Subcutaneous abdominal adipose tissue (tissue), 5 donors: Measurements from ENCODE around the gene AKAP7.

Experiments
- H3K27ac ChIP-seq: one replicate; pipeline ENCODE4 v1.7.0; 2013; ENCODE audit warnings: low read depth, mild to moderate bottlenecking, inconsistent platforms, low read length, moderate library complexity
- H3K27me3 ChIP-seq, 5 donors: one replicate each; pipeline ENCODE4 v1.7.0; 2013; ENCODE audit warnings: low read length in 5 of 5, inconsistent platforms in 1 of 5; ENCODE audit not compliant: control insufficient read depth in 5 of 5, insufficient read depth in 4 of 5
- H3K36me3 ChIP-seq, 5 donors: one replicate each; pipeline ENCODE4 v1.7.0; 2013; ENCODE audit warnings: low read length in 5 of 5; ENCODE audit not compliant: control insufficient read depth in 5 of 5, insufficient read depth in 5 of 5
- H3K4me1 ChIP-seq, 5 donors: one replicate each; pipeline ENCODE4 v1.7.0; 2013; ENCODE audit warnings: low read length in 5 of 5, mild to moderate bottlenecking in 3 of 5, moderate library complexity in 1 of 5; ENCODE audit not compliant: control insufficient read depth in 5 of 5, insufficient read depth in 5 of 5
- H3K4me3 ChIP-seq, 5 donors: one replicate each; pipeline ENCODE4 v1.7.0; 2013; ENCODE audit warnings: low read length in 5 of 5, low read depth in 1 of 5
- H3K9ac ChIP-seq, 5 donors: one replicate each; pipeline ENCODE4 v1.7.0; 2013; ENCODE audit warnings: low read length in 5 of 5, mild to moderate bottlenecking in 4 of 5, moderate library complexity in 3 of 5
- H3K9me3 ChIP-seq, 5 donors: one replicate each; pipeline ENCODE4 v1.7.0; 2013; ENCODE audit warnings: low read length in 5 of 5; ENCODE audit not compliant: control insufficient read depth in 5 of 5
- donor health status: healthy.
- donor health status: healthy.
- donor health status: healthy.
- donor health status: healthy.
- donor health status: healthy.

Gene AKAP7

GRCh38 chr6:131281471-131282270 is 146.4 kb downstream of the AKAP7 start:
- peak overlapping the region; percentile 42 for H3K27ac ChIP-seq
- no peaks in the 10 kb centered on the region for H3K27me3 ChIP-seq
- H3K4me3 ChIP-seq: peak overlapping the region; percentile 25 to 65 (median 45)
- no peaks in the 10 kb centered on the region for H3K9me3 ChIP-seq
- peak overlapping the region in 2 of 5 donors; percentile 17 to 22 for H3K9ac ChIP-seq
- peaks cover 0 to 8% (median 0%) of the 10 kb centered on the region in 5 donors for H3K36me3 ChIP-seq
- peaks cover 0 to 17% (median 12%) of the 10 kb centered on the region in 5 donors for H3K4me1 ChIP-seq

DNA sequence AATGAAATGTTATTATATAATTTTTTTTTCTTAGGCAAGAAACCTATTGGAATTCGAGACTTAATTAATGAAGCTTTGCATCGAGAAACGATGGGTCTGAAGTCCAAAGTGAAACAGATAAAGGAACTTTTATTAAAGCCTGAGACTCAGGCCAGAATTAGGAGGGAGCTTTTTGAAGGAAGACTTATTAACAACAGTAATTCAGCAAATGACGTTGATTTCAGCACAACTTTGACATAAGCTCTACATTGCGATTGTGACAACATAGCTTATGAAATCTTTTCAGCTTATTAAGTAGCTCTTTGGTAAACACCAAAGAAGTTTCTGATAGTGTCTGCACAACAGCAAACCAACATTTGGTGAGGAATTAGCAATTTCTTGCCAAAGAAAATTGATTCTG is 147.1 kb downstream of the AKAP7 start:
- peaks cover 0 to 17% (median 12%) of the 10 kb centered on the region in 5 donors for H3K4me1 ChIP-seq
- H3K4me3 ChIP-seq: no peak overlapping the region
- peaks cover 0 to 8% (median 0%) of the 10 kb centered on the region in 5 donors for H3K36me3 ChIP-seq
- no peak overlapping the region for H3K9ac ChIP-seq
- H3K9me3 ChIP-seq: no peaks in the 10 kb centered on the region
- H3K27ac ChIP-seq: no peak overlapping the region
- H3K27me3 ChIP-seq: no peaks in the 10 kb centered on the region

DNA sequence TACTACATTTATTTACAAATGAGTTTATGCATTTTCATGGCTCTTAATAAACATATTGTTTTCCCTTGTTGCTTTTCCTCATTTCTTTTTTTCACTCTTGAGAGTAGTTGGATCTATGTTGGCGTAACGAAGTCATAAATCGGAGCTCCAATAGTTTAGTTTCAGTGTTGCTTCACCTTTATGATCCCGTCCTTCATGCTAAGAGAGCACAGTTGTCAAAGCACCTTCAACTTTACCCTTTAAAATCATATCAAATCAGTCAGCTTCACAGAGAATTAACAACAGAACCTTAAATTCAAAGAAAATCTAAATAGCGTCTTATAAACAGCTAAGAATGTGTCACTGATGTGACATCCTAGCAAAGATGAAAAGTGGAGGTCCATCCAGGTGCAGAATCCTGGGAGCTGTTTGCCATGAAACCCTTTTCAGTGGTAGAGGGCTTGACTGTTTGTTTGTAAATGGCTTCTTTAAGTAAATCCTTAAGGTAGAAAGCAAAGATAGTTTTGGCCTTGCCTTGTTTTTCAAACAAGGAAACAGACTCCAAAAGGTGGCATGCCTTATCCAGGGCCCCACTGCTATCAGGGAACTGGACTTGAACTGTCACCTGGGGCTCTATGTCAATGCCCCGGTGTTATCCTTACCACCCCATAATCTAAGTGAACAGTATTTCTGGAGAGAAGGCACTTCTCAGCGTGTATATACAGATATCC is 148.4 kb downstream of the AKAP7 start:
- H3K36me3 ChIP-seq: peaks cover 0 to 8% (median 0%) of the 10 kb centered on the region in 5 donors
- no peaks in the 10 kb centered on the region for H3K27me3 ChIP-seq
- H3K9ac ChIP-seq: no peak overlapping the region
- H3K27ac ChIP-seq: no peak overlapping the region
- H3K4me3 ChIP-seq: no peak overlapping the region
- peaks cover 0 to 17% (median 12%) of the 10 kb centered on the region in 5 donors for H3K4me1 ChIP-seq
- H3K9me3 ChIP-seq: no peaks in the 10 kb centered on the region

DNA sequence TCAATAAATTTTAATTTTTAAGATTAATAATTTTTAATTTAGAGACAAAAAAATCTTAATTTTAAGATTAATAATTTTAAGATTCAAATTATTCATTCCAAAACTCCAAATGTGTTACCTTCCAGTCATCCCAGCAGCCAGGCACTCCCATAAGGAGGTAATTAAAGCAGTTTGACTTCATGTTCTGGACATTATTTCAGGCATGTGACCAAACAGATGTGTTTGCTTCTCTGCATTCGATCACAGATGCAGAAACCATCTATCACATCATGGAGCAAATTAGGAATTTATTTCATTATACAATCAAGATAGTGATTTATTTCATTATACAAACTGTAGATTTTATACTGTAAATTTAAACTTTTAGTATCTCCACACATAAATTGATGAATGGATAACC is 150.3 kb downstream of the AKAP7 start:
- peaks cover 0 to 17% (median 12%) of the 10 kb centered on the region in 5 donors for H3K4me1 ChIP-seq
- H3K27ac ChIP-seq: no peak overlapping the region
- peaks cover 0 to 8% (median 0%) of the 10 kb centered on the region in 5 donors for H3K36me3 ChIP-seq
- no peak overlapping the region for H3K4me3 ChIP-seq
- H3K9me3 ChIP-seq: no peaks in the 10 kb centered on the region
- no peak overlapping the region for H3K9ac ChIP-seq
- no peaks in the 10 kb centered on the region for H3K27me3 ChIP-seq

- Histone ChIP-seq H3K4me1 (peaks cover 0 to 11% (median 5%) of the 10 kb centered on the region in 5 donors), H3K9me3 (no peaks in the 10 kb centered on the region), H3K4me3 (no peak overlapping the region), H3K27ac (no peak overlapping the region), H3K27me3 (no peaks in the 10 kb centered on the region), H3K9ac (no peak overlapping the region), H3K36me3 (peaks cover 0 to 8% (median 0%) of the 10 kb centered on the region in 5 donors)
Measured at GRCh38 chr6:131286469-131287040, 151.3 kb downstream of the AKAP7 start.

DNA sequence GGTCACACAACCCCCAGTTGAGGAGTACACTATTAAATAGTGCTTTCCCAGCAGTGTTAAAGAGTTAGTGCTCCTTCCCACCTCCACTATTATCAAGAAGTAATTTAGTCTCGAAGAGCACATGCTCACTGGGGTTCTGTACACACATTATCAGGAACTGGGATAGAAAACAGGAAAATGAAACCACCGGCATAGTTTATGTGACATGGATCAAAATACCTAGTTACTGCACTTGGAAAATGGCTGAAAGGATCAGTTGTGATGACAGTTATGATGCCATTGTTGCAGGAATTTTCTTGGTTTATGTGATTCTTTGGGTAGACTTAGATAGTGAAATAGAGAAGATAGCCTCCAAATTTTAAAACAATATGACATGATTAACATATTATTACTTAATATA is 152.9 kb downstream of the AKAP7 start:
- Histone ChIP-seq H3K36me3 (peaks cover 0 to 8% (median 0%) of the 10 kb centered on the region in 5 donors), H3K4me3 (no peak overlapping the region), H3K9ac (no peak overlapping the region), H3K27me3 (no peaks in the 10 kb centered on the region), H3K27ac (no peak overlapping the region), H3K4me1 (peaks cover 0 to 15% (median 12%) of the 10 kb centered on the region in 5 donors), H3K9me3 (no peaks in the 10 kb centered on the region)

DNA sequence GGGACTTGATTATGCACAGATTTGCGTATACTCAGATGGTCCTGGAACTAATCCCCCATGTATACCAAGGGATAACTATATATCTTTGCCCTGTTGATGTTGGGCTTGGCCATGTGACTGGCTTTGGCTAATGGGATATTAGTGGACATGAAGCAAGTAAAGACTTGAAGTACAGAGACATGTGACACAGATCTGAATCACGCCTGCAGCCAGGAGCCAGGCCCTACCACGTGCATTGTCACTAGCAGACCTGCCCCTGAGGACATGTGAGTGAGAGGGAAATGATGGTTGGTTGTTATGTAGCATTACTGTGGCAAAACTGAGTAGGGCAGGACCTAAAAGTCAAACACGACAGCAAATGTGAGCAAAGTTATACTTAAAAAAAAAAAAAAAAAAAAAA is 155.7 kb downstream of the AKAP7 start:
- Histone ChIP-seq H3K36me3 (peaks cover 0 to 2% (median 0%) of the 10 kb centered on the region in 5 donors), H3K9me3 (no peaks in the 10 kb centered on the region), H3K4me1 (peaks cover 0 to 19% (median 12%) of the 10 kb centered on the region in 5 donors), H3K27ac (no peak overlapping the region), H3K9ac (no peak overlapping the region), H3K27me3 (no peaks in the 10 kb centered on the region), H3K4me3 (no peak overlapping the region)

- Histone ChIP-seq H3K9ac (no peak overlapping the region), H3K9me3 (no peaks in the 10 kb centered on the region), H3K27me3 (no peaks in the 10 kb centered on the region), H3K27ac (no peak overlapping the region), H3K4me3 (peak overlapping the region in 1 of 5 donors; percentile 14), H3K4me1 (peaks cover 0 to 19% (median 12%) of the 10 kb centered on the region in 5 donors), H3K36me3 (no peaks in the 10 kb centered on the region)
Measured at GRCh38 chr6:131292145-131292938, 157.1 kb downstream of the AKAP7 start.

DNA sequence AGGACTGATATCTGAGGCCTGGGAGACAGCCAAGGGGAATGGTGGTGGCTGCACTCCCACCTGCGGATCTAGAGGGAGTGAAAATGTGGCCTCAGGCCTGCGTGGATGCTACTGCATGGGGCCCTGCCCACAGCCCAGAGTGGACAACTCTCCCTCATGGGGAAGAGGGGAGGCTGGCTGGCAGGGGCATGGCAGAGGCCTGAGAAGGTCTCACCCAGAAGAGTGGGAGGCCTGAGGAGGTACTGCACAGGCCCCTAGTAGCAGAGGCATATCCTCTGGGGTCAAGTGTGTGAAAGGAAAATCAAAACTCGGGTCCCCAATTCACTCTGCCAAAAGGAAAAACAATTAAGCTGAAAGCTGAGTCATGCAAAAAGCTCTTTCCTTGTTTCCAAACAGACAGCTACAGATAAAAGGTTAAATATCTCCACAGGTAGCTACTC is 158.2 kb downstream of the AKAP7 start:
- Histone ChIP-seq H3K9me3 (no peaks in the 10 kb centered on the region), H3K27ac (no peak overlapping the region), H3K4me1 (peaks cover 0 to 19% (median 12%) of the 10 kb centered on the region in 5 donors), H3K9ac (no peak overlapping the region), H3K4me3 (no peak overlapping the region), H3K36me3 (no peaks in the 10 kb centered on the region), H3K27me3 (no peaks in the 10 kb centered on the region)
